Esophagus squamous epithelium (tissue), 5 donors: ENCODE results near the gene SPECC1. TPM values are rescaled to one million over a fixed set of nuclear protein-coding genes. Genes with fewer than 3 reads are reported as not detected.
A peak's percentile ranks its signal among the peaks of the same experiment; 100 is the strongest.
"Not testable (repeated sequence)": the region's sequence is repeated elsewhere in the genome, so short reads cannot be mapped to it uniquely, and the experiment has no call there.

Experiments used
- DNase-seq: peaks from one replicate; lab custom pipeline; 2025; lab: John Stamatoyannopoulos, UW
- H3K27ac ChIP-seq, 4 donors: fragments of 200-600 bp; sonication (generic); one replicate each; pipeline ENCODE4 v1.5.1; 2016 to 2019; ENCODE audit warnings: mild to moderate bottlenecking in 1 of 4
- H3K27me3 ChIP-seq, 4 donors: fragments of 200-600 bp; sonication (generic); 1 replicate in 3 of 4; 2 replicates in 1 of 4; pipeline versions ENCODE4 v1.5.1 to v1.6.0; 2017 to 2021; ENCODE audit warnings: antibody characterized with exemption in 1 of 4
- H3K36me3 ChIP-seq, 3 donors: fragments of 200-600 bp; sonication (generic); one replicate each; pipeline ENCODE4 v1.5.1; 2016 to 2019
- H3K4me1 ChIP-seq, 3 donors: fragments of 200-600 bp; sonication (generic); one replicate each; pipeline ENCODE4 v1.5.1; 2017 to 2019
- H3K4me3 ChIP-seq, 4 donors: fragments of 200-600 bp; sonication (generic); 1 replicate in 3 of 4; 2 replicates in 1 of 4; pipeline ENCODE4 v1.5.1; 2016 to 2019; ENCODE audit warnings: mild to moderate bottlenecking in 2 of 4, moderate library complexity in 1 of 4
- H3K9me3 ChIP-seq, 3 donors: fragments of 200-600 bp; sonication (generic); one replicate each; pipeline ENCODE4 v1.5.1; 2016 to 2019
- CTCF ChIP-seq, 6 experiments: fragments of 450-650 bp in 4 of 6; fragments of 200-600 bp in 2 of 6; sonication (generic) in 2 of 6; IDR thresholded peaks; one replicate each; pipeline ENCODE4 v1.5.1; 2016 to 2019; ENCODE audit warnings: antibody characterized with exemption in 6 of 6, mild to moderate bottlenecking in 4 of 6, moderate library complexity in 4 of 6
- POLR2A ChIP-seq, 4 donors: fragments of 450-650 bp; IDR thresholded peaks; one replicate each; pipeline ENCODE4 v1.6.1; 2017; ENCODE audit warnings: antibody characterized with exemption in 4 of 4, mild to moderate bottlenecking in 4 of 4, moderate library complexity in 3 of 4
- WGBS, 2 donors: methylation state at CpG; one replicate each; pipeline ENCODE4 v1.1.5; 2018; 5-methylcytosine and 5-hydroxymethylcytosine counted together
- intact Hi-C: fragments of 100-400 bp; cut with DNase I; formaldehyde crosslinking; loops from one replicate; pipeline ENCODE4 v1.15.0; 2022
- total RNA-seq, 4 donors: library from RNA; depleted of rRNA; stranded (reverse); fragments of >200 nt; gene quantifications; one replicate each; pipeline ENCODE4 v1.1.0, GENCODE V29; 2016
- donor health status: DM: yes; HTN: yes; CAD: no.

Gene SPECC1
- total RNA-seq, 4 donors from 2014 or later = 13.8 to 29.6 (median 19.0) TPM

- no peaks in the 10 kb centered on the region for H3K36me3 ChIP-seq
- no peak for TF ChIP-seq POLR2A (IDR thresholded peaks at IDR 0.05)
- no peak for TF ChIP-seq CTCF (IDR thresholded peaks at IDR 0.05)
Measured at GRCh38 chr17:20156196-20157000, 147.2 kb downstream of the SPECC1 start.

DNA sequence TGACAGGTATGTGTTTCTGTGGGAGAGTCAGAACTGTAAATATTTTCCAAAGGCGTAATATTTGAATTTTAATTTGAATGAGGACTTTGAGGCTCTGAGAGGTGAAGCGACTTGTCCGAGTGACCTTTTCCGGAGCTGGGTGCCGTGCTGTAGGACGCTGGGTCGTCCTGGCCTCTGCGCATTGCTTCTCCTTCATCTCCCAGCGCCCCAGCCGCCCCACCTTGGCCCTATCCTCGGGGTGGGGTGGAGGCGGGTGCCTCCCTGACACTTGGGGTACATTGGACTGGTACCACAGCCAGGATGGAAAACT is 147.8 kb downstream of the SPECC1 start:
- TF ChIP-seq CTCF (IDR thresholded peaks at IDR 0.05) (no peak), POLR2A (IDR thresholded peaks at IDR 0.05) (no peak)
- H3K9me3 ChIP-seq = no peaks in the 10 kb centered on the region
- peak overlapping the region in 3 of 4 donors; percentile 49 to 90 (median 76) for H3K4me3 ChIP-seq
- WGBS, 2 donors = 74 to 92% methylated on average over 5 to 7 of the region's 12 CpGs
- intact Hi-C loops = no loop called here
- peaks cover 0 to 5% (median 0%) of the 10 kb centered on the region in 4 donors for H3K27me3 ChIP-seq
- H3K4me1 ChIP-seq = peaks cover 0 to 23% (median 10%) of the 10 kb centered on the region in 3 donors
- H3K27ac ChIP-seq = no peak overlapping the region
- no peak for DNase-seq
- H3K36me3 ChIP-seq = no peaks in the 10 kb centered on the region

More at GRCh38 chr17:20156196-20157000, 147.2 kb downstream of the SPECC1 start:
- Histone ChIP-seq H3K27ac (peak overlapping the region; percentile 66 to 83 (median 81)), H3K4me1 (peaks cover 0 to 23% (median 10%) of the 10 kb centered on the region in 3 donors), H3K4me3 (peak overlapping the region; percentile 49 to 90 (median 82)), H3K27me3 (peaks cover 0 to 5% (median 0%) of the 10 kb centered on the region in 4 donors), H3K9me3 (no peaks in the 10 kb centered on the region)
- DNase-seq = no peak
- intact Hi-C loops = no loop called here
- WGBS, 2 donors = 2 to 8% methylated on average over 4 to 13 of the region's 72 CpGs

- DNase-seq = no peak
- no peaks in the 10 kb centered on the region for H3K9me3 ChIP-seq
- 83 to 86% methylated on average over 5 of the region's 5 CpGs for WGBS, 2 donors
- H3K27ac ChIP-seq = no peak overlapping the region
- H3K4me1 ChIP-seq = peaks cover 0 to 23% (median 10%) of the 10 kb centered on the region in 3 donors
- intact Hi-C loops = no loop called here
- no peak overlapping the region for H3K4me3 ChIP-seq
- H3K27me3 ChIP-seq = peaks cover 0 to 5% (median 0%) of the 10 kb centered on the region in 4 donors
- TF ChIP-seq CTCF (IDR thresholded peaks at IDR 0.05) = no peak
- TF ChIP-seq POLR2A (IDR thresholded peaks at IDR 0.05) = no peak
- no peaks in the 10 kb centered on the region for H3K36me3 ChIP-seq
Measured at GRCh38 chr17:20158580-20158979, 149.4 kb downstream of the SPECC1 start.

DNA sequence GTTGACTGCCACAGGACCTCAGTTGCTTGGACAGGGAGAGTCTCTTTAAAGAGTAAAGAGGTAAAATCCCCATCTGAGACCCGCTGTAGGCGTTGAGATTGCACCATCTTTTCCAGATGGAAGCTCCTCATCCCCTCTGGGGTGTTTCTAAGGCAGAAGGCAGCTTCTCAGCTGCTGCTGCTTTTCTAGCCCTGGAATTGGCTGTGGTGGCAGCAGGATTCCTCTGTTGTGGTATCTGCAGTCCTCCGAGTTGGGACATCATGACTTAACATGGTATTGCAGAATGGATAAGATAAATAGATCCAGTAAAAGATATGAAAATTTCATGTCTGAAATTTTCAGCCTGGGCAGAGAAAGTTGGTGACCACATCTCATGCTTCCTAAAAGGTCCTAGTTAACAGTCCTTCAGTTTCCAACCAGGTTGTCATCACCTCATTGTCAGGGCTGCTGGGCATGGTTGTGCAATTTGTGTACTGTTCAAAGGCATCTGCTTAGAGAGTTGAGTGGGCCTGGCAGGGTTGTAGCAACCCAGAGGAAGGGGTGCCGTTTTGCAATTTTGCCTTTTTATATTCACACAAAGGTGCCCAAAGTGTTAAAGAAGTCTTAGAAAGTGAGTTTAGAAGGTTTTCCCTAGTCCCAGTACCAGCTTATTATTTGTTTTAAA is 150.4 kb downstream of the SPECC1 start:
- Histone ChIP-seq H3K27me3 (peaks cover 0 to 5% (median 0%) of the 10 kb centered on the region in 4 donors), H3K36me3 (no peaks in the 10 kb centered on the region), H3K4me3 (no peak overlapping the region), H3K27ac (no peak overlapping the region), H3K4me1 (peaks cover 0 to 23% (median 10%) of the 10 kb centered on the region in 3 donors), H3K9me3 (no peaks in the 10 kb centered on the region)
- DNase-seq = no peak
- TF ChIP-seq POLR2A (IDR thresholded peaks at IDR 0.05) (no peak), CTCF (IDR thresholded peaks at IDR 0.05) (no peak)
- WGBS, 2 donors = 88 to 90% methylated on average over 3 to 4 of the region's 4 CpGs
- intact Hi-C loops = no loop called here

- H3K27ac ChIP-seq, H3K36me3 ChIP-seq, H3K9me3 ChIP-seq, DNase-seq, H3K27me3 ChIP-seq, H3K4me1 ChIP-seq, intact Hi-C loops, H3K4me3 ChIP-seq: not testable (repeated sequence)
- WGBS, 2 donors = 83 to 92% methylated on average over 4 of the region's 4 CpGs
Measured at GRCh38 chr17:20165516-20165915, 156.4 kb downstream of the SPECC1 start.
